ENCODE measurements around the gene SNN. TPM values are rescaled to one million over a fixed set of nuclear protein-coding genes. Genes with fewer than 3 reads are reported as not detected.

The SNN gene
- total and polyA plus RNA-seq, 9 of the 15 experiments (the other 6 are each of a cell fraction or from before 2014, with no cell fraction given) = 0.07 to 2.9 (median 1.9) TPM

DNA sequence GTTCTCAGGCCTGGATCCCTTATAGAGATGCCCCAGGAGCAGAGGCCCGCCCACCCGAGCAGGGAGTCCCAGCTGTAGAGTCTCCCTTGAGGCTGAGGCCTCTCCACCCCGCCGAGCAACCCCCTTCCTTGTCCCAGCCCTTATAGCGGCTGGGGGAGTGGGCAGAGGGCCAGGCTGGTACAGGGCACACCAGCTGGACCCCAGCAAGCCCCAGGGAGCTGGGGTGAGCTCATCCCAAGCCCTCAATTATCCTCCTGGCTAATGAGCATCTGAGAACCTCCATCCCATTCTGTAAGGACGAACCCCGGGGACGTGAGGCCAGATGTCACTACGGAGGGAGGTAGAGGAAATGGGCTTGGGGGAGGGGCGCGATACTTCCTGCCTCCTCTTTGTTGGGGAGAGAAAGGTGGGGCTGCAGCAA is 3.2 kb upstream of the SNN start (continued):
- TF ChIP-seq, protein P1, sequence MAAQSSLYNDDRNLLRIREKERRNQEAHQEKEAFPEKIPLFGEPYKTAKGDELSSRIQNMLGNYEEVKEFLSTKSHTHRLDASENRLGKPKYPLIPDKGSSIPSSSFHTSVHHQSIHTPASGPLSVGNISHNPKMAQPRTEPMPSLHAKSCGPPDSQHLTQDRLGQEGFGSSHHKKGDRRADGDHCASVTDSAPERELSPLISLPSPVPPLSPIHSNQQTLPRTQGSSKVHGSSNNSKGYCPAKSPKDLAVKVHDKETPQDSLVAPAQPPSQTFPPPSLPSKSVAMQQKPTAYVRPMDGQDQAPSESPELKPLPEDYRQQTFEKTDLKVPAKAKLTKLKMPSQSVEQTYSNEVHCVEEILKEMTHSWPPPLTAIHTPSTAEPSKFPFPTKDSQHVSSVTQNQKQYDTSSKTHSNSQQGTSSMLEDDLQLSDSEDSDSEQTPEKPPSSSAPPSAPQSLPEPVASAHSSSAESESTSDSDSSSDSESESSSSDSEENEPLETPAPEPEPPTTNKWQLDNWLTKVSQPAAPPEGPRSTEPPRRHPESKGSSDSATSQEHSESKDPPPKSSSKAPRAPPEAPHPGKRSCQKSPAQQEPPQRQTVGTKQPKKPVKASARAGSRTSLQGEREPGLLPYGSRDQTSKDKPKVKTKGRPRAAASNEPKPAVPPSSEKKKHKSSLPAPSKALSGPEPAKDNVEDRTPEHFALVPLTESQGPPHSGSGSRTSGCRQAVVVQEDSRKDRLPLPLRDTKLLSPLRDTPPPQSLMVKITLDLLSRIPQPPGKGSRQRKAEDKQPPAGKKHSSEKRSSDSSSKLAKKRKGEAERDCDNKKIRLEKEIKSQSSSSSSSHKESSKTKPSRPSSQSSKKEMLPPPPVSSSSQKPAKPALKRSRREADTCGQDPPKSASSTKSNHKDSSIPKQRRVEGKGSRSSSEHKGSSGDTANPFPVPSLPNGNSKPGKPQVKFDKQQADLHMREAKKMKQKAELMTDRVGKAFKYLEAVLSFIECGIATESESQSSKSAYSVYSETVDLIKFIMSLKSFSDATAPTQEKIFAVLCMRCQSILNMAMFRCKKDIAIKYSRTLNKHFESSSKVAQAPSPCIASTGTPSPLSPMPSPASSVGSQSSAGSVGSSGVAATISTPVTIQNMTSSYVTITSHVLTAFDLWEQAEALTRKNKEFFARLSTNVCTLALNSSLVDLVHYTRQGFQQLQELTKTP (IDR thresholded peaks at IDR 0.05; ENCODE audit: low read depth in 1 of 2, partially characterized antibody in 2 of 2) = no peak
- TF ChIP-seq NFRKB (IDR thresholded peaks at IDR 0.05; ENCODE audit: low read depth) = no peak

- peaks cover 4 to 36% of the 10 kb centered on the region in 2 experiments; a peak in 3 of 5 replicates for H3K4me1 ChIP-seq (replicated peaks in 1 of 2; ENCODE audit: control insufficient read depth in 2 of 2, insufficient read depth in 2 of 2, low read length in 2 of 2)
Measured at GRCh38 chr16:11666103-11667055, 1.9 kb upstream of the SNN start.

More at GRCh38 chr16:11666103-11667055, 1.9 kb upstream of the SNN start:
- TF ChIP-seq KLF16 (IDR thresholded peaks at IDR 0.05) (no peak), ZNF263 (CRISPR knock-in tag; IDR thresholded peaks at IDR 0.05; ENCODE audit: borderline replicate concordance) (no peak), ZNF764 (CRISPR knock-in tag; IDR thresholded peaks at IDR 0.05; ENCODE audit: low read depth) (no peak), ZNF609 (CRISPR knock-in tag; IDR thresholded peaks at IDR 0.05; ENCODE audit: borderline replicate concordance) (no peak), MCM5 (IDR thresholded peaks at IDR 0.05; ENCODE audit: low read depth) (no peak), PCBP1 (IDR thresholded peaks at IDR 0.05; ENCODE audit: low read depth, low read length, poor library complexity, severe bottlenecking) (no peak)
- Histone ChIP-seq H3K27ac (ENCODE audit: extremely low read depth, low read depth, low read length) (no peak overlapping the region), H3K9me3 (replicated peaks; ENCODE audit: control insufficient read depth, insufficient read depth, low read depth, low read length) (no peaks in the 10 kb centered on the region), H3K4me3 (no peak overlapping the region), H3K9me1 (ENCODE audit: control insufficient read depth, insufficient read depth, low read length) (no peaks in the 10 kb centered on the region), H4K20me1 (replicated peaks; ENCODE audit: control insufficient read depth, insufficient read depth, low read length) (peaks cover 18% of the 10 kb centered on the region; the same call in 1 of the 2 replicates), H3K79me2 (ENCODE audit: control insufficient read depth, insufficient read depth, low read length) (no peaks in the 10 kb centered on the region), H2AFZ (ENCODE audit: low read depth, low read length) (no peak overlapping the region), H3K27me3 (ENCODE audit: control insufficient read depth in 2 of 2, insufficient read depth in 2 of 2, low read length in 2 of 2) (peaks cover 2 to 37% of the 10 kb centered on the region in 2 experiments; a peak in 3 of 5 replicates), H3K9ac (ENCODE audit: insufficient read depth in 1 of 2, low read depth in 2 of 2, low read length in 2 of 2) (no peak overlapping the region; a peak in 1 of 4 replicates), H3K4me2 (ENCODE audit: insufficient read depth, low read length) (no peak overlapping the region), H3K36me3 (ENCODE audit: control insufficient read depth, insufficient read depth, low read length) (no peaks in the 10 kb centered on the region)
- POLR2A ChIA-PET = interaction anchor here (0.6 to 1.1 kb wide), 5 partner anchors 9 to 623 kb away, joined by 3 to 5 read pairs (median 4); no protein-coding TSS in a partner anchor
- WGBS (ENCODE audit: insufficient coverage, low coverage, missing lambda C conversion rate) = 29% methylated on average over 13 of the region's 14 CpGs
- no peak for ATAC-seq
- DNase-seq (ENCODE audit: extremely low read depth in 1 of 4, low spot score in 3 of 4) = no peak
- in situ Hi-C loops (cut with MboI) (loop anchor here (25.0 kb wide), 1 partner anchor 704 kb away; no protein-coding TSS in a partner anchor), intact Hi-C loops (cut with micrococcal nuclease) (no loop called here)
- BruUV-seq (replicated peaks) = no TSS peak
- no peak for FAIRE-seq
- CTCF ChIA-PET (ENCODE audit: low intra/inter-chr PET ratio) = no interaction called here

Data from K562 (cell line).